Body of pancreas (tissue), 4 donors: ENCODE data around the gene ALDH8A1. TPM values are rescaled to one million over a fixed set of nuclear protein-coding genes. Genes with fewer than 3 reads are reported as not detected.

Source experiments
- ATAC-seq: fragments of 150-250 bp; one replicate; pipeline ENCODE4 v1.9.1; 2016
- DNase-seq, 4 donors: peaks; one replicate each; pipeline ENCODE4 v3.0.0-alpha.2; 2019
- H3K27ac ChIP-seq, 4 donors: fragments of 200-600 bp; sonication (generic); 1 replicate in 3 of 4; 2 replicates in 1 of 4; pipeline versions ENCODE4 v1.5.1 to v1.6.1; 2016 to 2019; ENCODE audit warnings: mild to moderate bottlenecking in 1 of 4, mixed read lengths in 1 of 4, moderate library complexity in 1 of 4
- H3K27me3 ChIP-seq, 2 donors: fragments of 200-600 bp; sonication (generic); one replicate each; pipeline ENCODE4 v1.6.0; 2016; ENCODE audit warnings: mild to moderate bottlenecking in 1 of 2
- H3K36me3 ChIP-seq, 2 donors: fragments of 200-600 bp; sonication (generic); replicated peaks in 1 of 2; 2 replicates each; pipeline ENCODE4 v1.5.1; 2016; ENCODE audit warnings: low read depth in 2 of 2; ENCODE audit not compliant: insufficient read depth in 1 of 2
- H3K4me1 ChIP-seq: fragments of 200-600 bp; sonication (generic); one replicate; pipeline ENCODE4 v1.6.0; 2016
- H3K4me3 ChIP-seq, 2 donors: fragments of 200-600 bp; sonication (generic); 1 replicate in 1 of 2; 2 replicates in 1 of 2; pipeline ENCODE4 v1.5.1; 2016 to 2019
- H3K9me3 ChIP-seq, 3 donors: fragments of 200-600 bp; sonication (generic); 1 replicate in 2 of 3; 2 replicates in 1 of 3; pipeline ENCODE4 v1.5.1; 2016
- CTCF ChIP-seq, 7 experiments: fragments of 450-650 bp in 4 of 7; fragments of 200-600 bp in 3 of 7; sonication (generic) in 3 of 7; IDR thresholded peaks; one replicate each; pipeline ENCODE4 v1.5.1; 2016 to 2019; ENCODE audit warnings: antibody characterized with exemption in 7 of 7
- POLR2A ChIP-seq, 3 donors: fragments of 450-650 bp; IDR thresholded peaks; one replicate each; pipeline ENCODE4 v1.6.1; 2016; ENCODE audit warnings: antibody characterized with exemption in 3 of 3, mild to moderate bottlenecking in 2 of 3
- WGBS, 2 donors: methylation state at CpG; one replicate each; pipeline ENCODE4 v1.1.5; 2017; 5-methylcytosine and 5-hydroxymethylcytosine counted together
- intact Hi-C: fragments of 100-400 bp; cut with DNase I; formaldehyde crosslinking; loops from one replicate; pipeline ENCODE4 v1.15.1; 2023
- total RNA-seq, 2 donors: library from RNA; depleted of rRNA; stranded (reverse); fragments of >200 nt; gene quantifications; one replicate each; pipeline ENCODE4 v1.1.0, GENCODE V29; 2016

The ALDH8A1 gene
- total RNA-seq, 2 donors from 2014 or later = 0.26 to 0.66 TPM

- 51 to 67% methylated on average over 1 of the region's 1 CpG for WGBS, 2 donors
- Histone ChIP-seq H3K4me1 (no peaks in the 10 kb centered on the region), H3K36me3 (peaks cover 0 to 14% of the 10 kb centered on the region in 2 donors), H3K4me3 (no peak overlapping the region), H3K27me3 (no peaks in the 10 kb centered on the region), H3K9me3 (no peaks in the 10 kb centered on the region), H3K27ac (no peak overlapping the region)
- DNase-seq (no peak), ATAC-seq (no peak)
- TF ChIP-seq POLR2A (IDR thresholded peaks at IDR 0.05) = no peak
- intact Hi-C loops = no loop called here
Measured at GRCh38 chr6:134980846-134981245, 30.9 kb upstream of the ALDH8A1 start.

- 91 to 93% methylated on average over 6 of the region's 6 CpGs for WGBS, 2 donors
- no peaks in the 10 kb centered on the region for H3K9me3 ChIP-seq
- H3K27me3 ChIP-seq = no peaks in the 10 kb centered on the region
- no peak overlapping the region for H3K4me3 ChIP-seq
- intact Hi-C loops = no loop called here
- peaks cover 0 to 5% of the 10 kb centered on the region in 2 donors for H3K36me3 ChIP-seq
- no peaks in the 10 kb centered on the region for H3K4me1 ChIP-seq
- TF ChIP-seq POLR2A (IDR thresholded peaks at IDR 0.05) (no peak), CTCF (IDR thresholded peaks at IDR 0.05) (no peak)
- no peak overlapping the region for H3K27ac ChIP-seq
- ATAC-seq (no peak), DNase-seq (no peak)
Measured at GRCh38 chr6:134979142-134979541, 29.2 kb upstream of the ALDH8A1 start.

GRCh38 chr6:134974370-134974769, 24.5 kb upstream of the ALDH8A1 start:
- intact Hi-C loops = no loop called here
- Histone ChIP-seq H3K27me3 (no peaks in the 10 kb centered on the region), H3K27ac (no peak overlapping the region), H3K9me3 (no peaks in the 10 kb centered on the region), H3K4me3 (no peak overlapping the region), H3K36me3 (no peaks in the 10 kb centered on the region), H3K4me1 (no peaks in the 10 kb centered on the region)
- WGBS, 2 donors = 97 to 100% methylated on average over 1 of the region's 1 CpG
- no peak for ATAC-seq
- no peak for DNase-seq
- TF ChIP-seq POLR2A (IDR thresholded peaks at IDR 0.05) (no peak), CTCF (IDR thresholded peaks at IDR 0.05) (no peak)

- ATAC-seq (no peak), DNase-seq (no peak)
- Histone ChIP-seq H3K27ac (no peak overlapping the region), H3K4me1 (no peaks in the 10 kb centered on the region), H3K9me3 (no peaks in the 10 kb centered on the region), H3K36me3 (peaks cover 0 to 13% of the 10 kb centered on the region in 2 donors), H3K27me3 (no peaks in the 10 kb centered on the region), H3K4me3 (no peak overlapping the region)
- TF ChIP-seq CTCF (IDR thresholded peaks at IDR 0.05) = no peak
- TF ChIP-seq POLR2A (IDR thresholded peaks at IDR 0.05) = no peak
- intact Hi-C loops = no loop called here
- 86 to 87% methylated on average over 1 of the region's 1 CpG for WGBS, 2 donors
Measured at GRCh38 chr6:134967711-134968110, 17.8 kb upstream of the ALDH8A1 start.

GRCh38 chr6:134964451-134965203, 14.7 kb upstream of the ALDH8A1 start:
- ATAC-seq = no peak
- intact Hi-C loops = no loop called here
- Histone ChIP-seq H3K27me3 (no peaks in the 10 kb centered on the region), H3K36me3 (peaks cover 0 to 13% of the 10 kb centered on the region in 2 donors), H3K9me3 (no peaks in the 10 kb centered on the region), H3K4me1 (no peaks in the 10 kb centered on the region), H3K27ac (no peak overlapping the region), H3K4me3 (no peak overlapping the region)
- WGBS, 2 donors = 33 to 48% methylated on average over 1 of the region's 1 CpG
- TF ChIP-seq POLR2A (IDR thresholded peaks at IDR 0.05) (no peak), CTCF (IDR thresholded peaks at IDR 0.05) (no peak)
- DNase-seq = no peak
